ENCODE results near the gene ETNPPL.

ETNPPL gene

GRCh38 chr4:108762559-108763225, at the start of gene ETNPPL:
ETNPPL (minus strand) TSS chr4:108763053; CDS start chr4:108762898, 155 bp downstream.
- DNase-seq: peak; percentile 15

- DNase-seq: no peak
Measured at GRCh38 chr4:108811486-108811885, 48.6 kb upstream of the ETNPPL start.

GRCh38 chr4:108810087-108810486, 47.2 kb upstream of the ETNPPL start:
- DNase-seq: no peak

- DNase-seq: no peak
Measured at GRCh38 chr4:108804648-108805273, 41.9 kb upstream of the ETNPPL start.

GRCh38 chr4:108799306-108799705, 36.5 kb upstream of the ETNPPL start:
- no peak for DNase-seq

GRCh38 chr4:108796173-108796572, 33.3 kb upstream of the ETNPPL start:
- DNase-seq: no peak

GRCh38 chr4:108795733-108796132, 32.9 kb upstream of the ETNPPL start:
- DNase-seq: no peak

GRCh38 chr4:108794136-108794535, 31.3 kb upstream of the ETNPPL start:
- no peak for DNase-seq

- no peak for DNase-seq
Measured at GRCh38 chr4:108793415-108793814, 30.6 kb upstream of the ETNPPL start.

GRCh38 chr4:108788731-108789130, 25.9 kb upstream of the ETNPPL start:
- DNase-seq: no peak

GRCh38 chr4:108787724-108788123, 24.9 kb upstream of the ETNPPL start:
- DNase-seq: no peak

- DNase-seq: no peak
Measured at GRCh38 chr4:108787106-108787505, 24.3 kb upstream of the ETNPPL start.

- no peak for DNase-seq
Measured at GRCh38 chr4:108786351-108786750, 23.5 kb upstream of the ETNPPL start.

- no peak for DNase-seq
Measured at GRCh38 chr4:108783665-108784463, 21.0 kb upstream of the ETNPPL start.

- no peak for DNase-seq
Measured at GRCh38 chr4:108779958-108780357, 17.1 kb upstream of the ETNPPL start.

- DNase-seq: no peak
Measured at GRCh38 chr4:108777388-108777787, 14.5 kb upstream of the ETNPPL start.

GRCh38 chr4:108775921-108776320, 13.1 kb upstream of the ETNPPL start:
- DNase-seq: no peak

GRCh38 chr4:108774809-108775530, 12.1 kb upstream of the ETNPPL start:
- no peak for DNase-seq

GRCh38 chr4:108772402-108772801, 9.5 kb upstream of the ETNPPL start:
- DNase-seq: no peak

- DNase-seq: no peak
Measured at GRCh38 chr4:108766058-108766457, 3.2 kb upstream of the ETNPPL start.

- DNase-seq: no peak
Measured at GRCh38 chr4:108763986-108764385, 1.1 kb upstream of the ETNPPL start.

GRCh38 chr4:108763226-108763593, 357 bp upstream of the ETNPPL start:
- no peak for DNase-seq

GRCh38 chr4:108758498-108758897, 4.4 kb downstream of the ETNPPL start:
- DNase-seq: no peak
